AG10803 (cell line): ENCODE measurements around the gene NAV3.

Source experiments
- DNase-seq: peaks from one replicate; pipeline ENCODE4 v3.0.0; 2010; ENCODE audit warnings: low read depth
- H3K4me3 ChIP-seq: 2 replicates; pipeline ENCODE4 v1.5.1; 2011; ENCODE audit warnings: mild to moderate bottlenecking, low read length, control low read depth
- CTCF ChIP-seq: conservative IDR thresholded peaks from 2 replicates; pipeline ENCODE4 v1.5.1; 2011; ENCODE audit warnings: mild to moderate bottlenecking, low read length, control low read depth, inconsistent platforms

The NAV3 gene

GRCh38 chr12:78192979-78193378 lies 362.3 kb downstream of the NAV3 start:
- peak; percentile 27 for DNase-seq
- H3K4me3 ChIP-seq, result no peak overlapping the region
- TF ChIP-seq CTCF, result no peak

GRCh38 chr12:78194448-78194847 lies 363.8 kb downstream of the NAV3 start:
- H3K4me3 ChIP-seq, result no peak overlapping the region

GRCh38 chr12:78198896-78199295 lies 368.2 kb downstream of the NAV3 start:
- no peak overlapping the region for H3K4me3 ChIP-seq
- no peak for DNase-seq
- TF ChIP-seq CTCF, result no peak

More at GRCh38 chr12:78194448-78194847, 363.8 kb downstream of the NAV3 start:
- no peak for TF ChIP-seq CTCF
- peak; percentile 98 for DNase-seq

- DNase-seq, result no peak
- H3K4me3 ChIP-seq, result no peak overlapping the region
- TF ChIP-seq CTCF, result no peak
Measured at GRCh38 chr12:78199926-78200325, 369.2 kb downstream of the NAV3 start.

- DNase-seq, result no peak
- TF ChIP-seq CTCF, result no peak
- no peak overlapping the region for H3K4me3 ChIP-seq
Measured at GRCh38 chr12:78204926-78205325, 374.2 kb downstream of the NAV3 start.

GRCh38 chr12:78208092-78208491 lies 377.4 kb downstream of the NAV3 start:
- no peak overlapping the region for H3K4me3 ChIP-seq
- DNase-seq, result no peak
- TF ChIP-seq CTCF, result no peak

GRCh38 chr12:78209846-78210505 lies 379.3 kb downstream of the NAV3 start:
- no peak for TF ChIP-seq CTCF
- no peak overlapping the region for H3K4me3 ChIP-seq
- peak; percentile 91 for DNase-seq
